OCI-LY7 (cell line): ENCODE measurements around the gene TRIM9. TPM values are rescaled to one million over a fixed set of nuclear protein-coding genes. Genes with fewer than 3 reads are reported as not detected.

Experiments
- Bru-seq: library from RNA; stranded (reverse); fragments of 400-500 nt; gene quantifications from one replicate; lab custom pipeline; 2021; lab: Mats Ljungman, UMichigan
- BruChase-seq, 2 experiments: library from RNA; stranded (reverse); fragments of 400-500 nt; gene quantifications; one replicate each; lab custom pipeline; 2021; lab: Mats Ljungman, UMichigan
- BruUV-seq: library from RNA; stranded (reverse); fragments of 400-500 nt; replicated peaks from 2 replicates; lab custom pipeline; 2021; lab: Mats Ljungman, UMichigan
- CTCF ChIA-PET: fragments of 300-600 bp; sonication (Branson Sonifier 250); formaldehyde crosslinking; loops from one replicate; lab custom pipeline; 2022; ENCODE audit warnings: antibody characterized with exemption; ENCODE audit not compliant: unreplicated experiment; lab: Charles Lee
- POLR2A ChIA-PET: fragments of 300-600 bp; sonication (Branson Sonifier 250); formaldehyde crosslinking; loops from one replicate; lab custom pipeline; 2022; ENCODE audit warnings: antibody characterized with exemption; lab: Charles Lee
- DNase-seq: peaks from one replicate; pipeline ENCODE4 v3.0.0-alpha.2; 2015; ENCODE audit warnings: low spot score
- H2AFZ ChIP-seq: fragments of 200-600 bp; sonication (generic), shearing (Covaris generic); 2 replicates; pipeline ENCODE4 v1.6.1; 2014; ENCODE audit warnings: mild to moderate bottlenecking, antibody characterized with exemption, low read length, moderate library complexity
- H3K27ac ChIP-seq: fragments of 200-600 bp; sonication (generic); 2 replicates; pipeline ENCODE4 v1.5.1; 2014; ENCODE audit warnings: mixed run types, low read depth, mild to moderate bottlenecking, moderate library complexity, low read length, inconsistent platforms; ENCODE audit not compliant: poor library complexity, severe bottlenecking
- H3K36me3 ChIP-seq: fragments of 200-600 bp; sonication (generic); 2 replicates; pipeline ENCODE4 v1.6.1; 2014; ENCODE audit warnings: mild to moderate bottlenecking, antibody characterized with exemption, low read length, moderate library complexity, mixed read lengths; ENCODE audit not compliant: insufficient read depth
- H3K4me1 ChIP-seq: fragments of 200-600 bp; sonication (generic); 2 replicates; pipeline ENCODE4 v1.5.1; 2014; ENCODE audit warnings: mild to moderate bottlenecking, low read length; ENCODE audit not compliant: insufficient read depth, poor library complexity, severe bottlenecking
- H3K4me2 ChIP-seq: fragments of 200-600 bp; sonication (generic); 2 replicates; pipeline ENCODE4 v1.6.1; 2014; ENCODE audit warnings: mild to moderate bottlenecking, low read length
- H3K4me3 ChIP-seq: fragments of 200-600 bp; sonication (generic); 2 replicates; pipeline ENCODE4 v1.5.1; 2014; ENCODE audit warnings: mild to moderate bottlenecking, low read depth, low read length; ENCODE audit not compliant: poor library complexity, severe bottlenecking
- H3K79me2 ChIP-seq: fragments of 200-600 bp; sonication (generic); 2 replicates; pipeline ENCODE4 v1.6.1; 2016; ENCODE audit warnings: low read depth, mild to moderate bottlenecking, low read length, moderate library complexity, mixed read lengths; ENCODE audit not compliant: insufficient read depth
- H3K9me2 ChIP-seq: fragments of 200-600 bp; sonication (generic); 2 replicates; pipeline ENCODE4 v1.6.1; 2016; ENCODE audit warnings: mild to moderate bottlenecking, low read length, mixed read lengths; ENCODE audit not compliant: insufficient read depth
- H3K9me3 ChIP-seq: fragments of 200-600 bp; sonication (generic); 2 replicates; pipeline ENCODE4 v1.6.1; 2014; ENCODE audit warnings: mild to moderate bottlenecking, mixed run types, low read length, mixed read lengths
- H4K20me1 ChIP-seq: fragments of 200-600 bp; sonication (generic); 2 replicates; pipeline ENCODE4 v1.6.1; 2014; ENCODE audit warnings: mild to moderate bottlenecking, antibody characterized with exemption, low read length, moderate library complexity, mixed read lengths; ENCODE audit not compliant: insufficient read depth
- EZH2phosphoT487 ChIP-seq: fragments of 200-600 bp; sonication (generic); IDR thresholded peaks from 2 replicates; pipeline ENCODE4 v1.6.1; 2018; ENCODE audit warnings: low read depth, borderline replicate concordance, mild to moderate bottlenecking, mixed run types, antibody characterized with exemption, low read length, moderate library complexity, mixed read lengths
- intact Hi-C: fragments of 100-400 bp; cut with micrococcal nuclease; formaldehyde crosslinking; loops from one replicate; pipeline ENCODE4 v1.10.0; 2022; ENCODE audit not compliant: unreplicated experiment
- long read RNA-seq: library from polyadenylated mRNA; stranded (forward); transcript quantifications from one replicate; pipeline ENCODE4 v2.0.0, GENCODE V29; 2022
- total RNA-seq, 2 experiments: library from RNA; depleted of rRNA in 1 of 2; stranded (reverse); fragments of >200 nt in 1 of 2; shearing (Covaris generic) in 1 of 2; gene quantifications; 2 replicates each; pipeline ENCODE4 v1.2.3, GENCODE V29; 2014 to 2022
- TF ChIP-seq, protein P1 (sequence below): fragments of 200-600 bp; sonication (generic); conservative IDR thresholded peaks from 2 replicates; pipeline ENCODE4 v1.5.1; 2014; ENCODE audit warnings: mild to moderate bottlenecking, antibody characterized with exemption, low read length, moderate library complexity, mixed read lengths

TRIM9 gene
- 0.39 and 1.4 TPM in 2 replicates for total RNA-seq (2014; rRNA removed; shearing (Covaris generic))
- 4.7 and 7.9 TPM in 2 replicates for total RNA-seq (2022)
- percentile 49 among the genes with signal in this experiment for Bru-seq, nascent RNA
- percentile 41 among the genes with signal in this experiment for BruChase-seq, experiment 1, labeled RNA remaining after a 6-hour chase
- BruChase-seq, experiment 2, labeled RNA remaining after a 2-hour chase = percentile 46 among the genes with signal in this experiment
- long read RNA-seq, partial matches to known transcripts = 1 of 11 reads
- long read RNA-seq, other reads (novel, unspliced or antisense) = 8 of 11 reads

DNA sequence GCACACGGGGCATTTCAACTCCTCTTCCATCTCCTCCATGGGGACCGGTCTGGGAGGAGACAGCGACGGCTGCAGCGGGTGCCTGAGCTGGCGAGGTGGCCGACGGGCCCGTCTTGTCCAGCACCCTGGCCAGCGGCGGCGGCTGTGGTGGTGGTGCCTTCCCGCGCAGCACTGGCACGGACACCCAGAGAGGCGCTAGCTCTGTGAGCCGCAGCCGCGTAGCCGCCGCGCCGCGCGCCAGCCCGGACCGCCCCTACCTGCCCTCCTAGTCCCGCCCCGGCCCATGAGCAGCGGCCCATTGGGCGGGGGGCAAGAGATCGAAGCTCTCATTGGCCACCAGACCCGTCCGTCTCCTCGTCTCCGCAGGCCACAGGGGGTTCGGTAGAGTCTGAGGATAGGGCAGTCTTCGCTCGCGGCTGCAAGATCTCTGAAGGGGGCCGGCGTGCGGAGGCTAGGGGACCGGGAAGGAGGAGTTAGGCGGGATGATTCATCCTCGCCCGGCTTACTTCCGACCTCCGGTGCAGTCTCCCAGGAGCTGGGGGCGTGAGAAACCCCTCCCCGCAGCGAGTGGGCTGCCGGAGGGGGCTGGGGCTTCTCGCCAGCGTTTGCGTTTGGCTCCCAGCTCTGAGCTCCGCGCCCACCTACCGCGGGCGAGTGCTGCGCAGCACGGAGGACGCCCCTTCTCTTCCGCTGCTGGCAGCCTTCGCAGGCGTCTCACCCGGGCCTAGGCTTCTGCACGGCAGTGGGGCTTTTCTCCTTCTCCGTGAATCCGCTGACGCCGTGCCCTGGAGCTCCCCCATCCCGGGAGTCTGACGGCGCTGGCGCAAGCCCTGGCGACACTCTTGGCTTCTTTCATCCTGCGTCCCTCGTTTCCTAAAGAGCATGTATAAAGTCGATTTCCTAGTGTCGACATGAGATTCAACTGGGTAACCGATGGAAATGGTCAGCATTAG lies at the start of gene TRIM9:
Gene TRIM9 (minus strand): TSS at position 205 of the 953 bp plus-strand sequence. CDS start 166 bp downstream, at position 39.
- POLR2A ChIA-PET = interaction anchor here (0.8 to 1.9 kb wide), 6 partner anchors 10 to 1083 kb away, joined by 3 to 16 read pairs (median 4); no protein-coding TSS in a partner anchor
- Histone ChIP-seq H3K9me2 (no peaks in the 10 kb centered on the region), H3K27ac (no peak within 1 kb of the TSS), H3K9me3 (no peaks in the 10 kb centered on the region), H3K4me1 (peaks cover 13% of the 10 kb centered on the region), H3K4me2 (peak within 1 kb of the TSS; percentile 74), H2AFZ (peak within 1 kb of the TSS; percentile 72), H3K36me3 (no peaks in the 10 kb centered on the region), H3K4me3 (peak within 1 kb of the TSS; percentile 70), H3K79me2 (no peaks in the 10 kb centered on the region), H4K20me1 (no peaks in the 10 kb centered on the region)
- TF ChIP-seq, protein P1, sequence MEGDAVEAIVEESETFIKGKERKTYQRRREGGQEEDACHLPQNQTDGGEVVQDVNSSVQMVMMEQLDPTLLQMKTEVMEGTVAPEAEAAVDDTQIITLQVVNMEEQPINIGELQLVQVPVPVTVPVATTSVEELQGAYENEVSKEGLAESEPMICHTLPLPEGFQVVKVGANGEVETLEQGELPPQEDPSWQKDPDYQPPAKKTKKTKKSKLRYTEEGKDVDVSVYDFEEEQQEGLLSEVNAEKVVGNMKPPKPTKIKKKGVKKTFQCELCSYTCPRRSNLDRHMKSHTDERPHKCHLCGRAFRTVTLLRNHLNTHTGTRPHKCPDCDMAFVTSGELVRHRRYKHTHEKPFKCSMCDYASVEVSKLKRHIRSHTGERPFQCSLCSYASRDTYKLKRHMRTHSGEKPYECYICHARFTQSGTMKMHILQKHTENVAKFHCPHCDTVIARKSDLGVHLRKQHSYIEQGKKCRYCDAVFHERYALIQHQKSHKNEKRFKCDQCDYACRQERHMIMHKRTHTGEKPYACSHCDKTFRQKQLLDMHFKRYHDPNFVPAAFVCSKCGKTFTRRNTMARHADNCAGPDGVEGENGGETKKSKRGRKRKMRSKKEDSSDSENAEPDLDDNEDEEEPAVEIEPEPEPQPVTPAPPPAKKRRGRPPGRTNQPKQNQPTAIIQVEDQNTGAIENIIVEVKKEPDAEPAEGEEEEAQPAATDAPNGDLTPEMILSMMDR = no peak
- no peak for TF ChIP-seq EZH2phosphoT487
- intact Hi-C loops = loop anchor here (10.0 kb wide), 1 partner anchor 140 kb away; no protein-coding TSS in a partner anchor
- CTCF ChIA-PET = no interaction called here
- DNase-seq = peak; percentile 93
- BruUV-seq = no TSS peak

DNA sequence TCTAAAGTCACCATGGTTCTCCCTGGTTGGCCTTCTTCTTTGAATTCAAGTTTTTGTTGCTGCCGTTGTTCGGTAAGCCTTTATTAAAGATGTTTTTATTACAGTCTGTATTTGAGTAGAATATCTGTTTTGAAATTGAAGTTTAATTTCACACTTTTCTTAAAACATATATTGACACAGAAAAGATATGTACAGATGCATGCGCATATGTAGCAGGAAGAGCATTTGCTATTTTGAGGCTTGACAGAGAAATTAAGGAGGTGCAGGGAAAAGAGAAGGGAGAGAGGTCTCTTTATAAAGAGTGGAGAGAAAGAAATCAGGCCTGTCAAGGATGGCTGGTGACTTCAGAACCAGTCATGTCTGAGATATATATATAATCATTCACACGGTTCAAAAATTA lies 46.0 kb upstream of the TRIM9 start:
- CTCF ChIA-PET = no interaction called here
- POLR2A ChIA-PET = no interaction called here
- no TSS peak for BruUV-seq

More for the DNA sequence above, 46.0 kb upstream of the TRIM9 start:
- no peak overlapping the region for H2AFZ ChIP-seq
- no peak overlapping the region for H3K4me2 ChIP-seq
- no peak for DNase-seq
- TF ChIP-seq, protein P1 = no peak
- TF ChIP-seq EZH2phosphoT487 = no peak
- intact Hi-C loops = no loop called here
- no peak overlapping the region for H3K4me3 ChIP-seq
- no peaks in the 10 kb centered on the region for H3K79me2 ChIP-seq
- H3K9me2 ChIP-seq = no peaks in the 10 kb centered on the region
- no peaks in the 10 kb centered on the region for H3K9me3 ChIP-seq
- H3K27ac ChIP-seq = no peak overlapping the region
- no peaks in the 10 kb centered on the region for H3K4me1 ChIP-seq
- H3K36me3 ChIP-seq = no peaks in the 10 kb centered on the region
- H4K20me1 ChIP-seq = no peaks in the 10 kb centered on the region
